Brain microvascular endothelial cell (primary cell): ENCODE data around the gene LYZL6.
A peak's percentile ranks its signal among the peaks of the same experiment; 100 is the strongest.
"Not testable (repeated sequence)": the region's sequence is repeated elsewhere in the genome, so short reads cannot be mapped to it uniquely, and the experiment has no call there.

ENCODE experiments used
- DNase-seq: peaks from one replicate; pipeline ENCODE4 v3.0.0-alpha.2; 2020
- H3K27ac ChIP-seq: fragments of 250-450 bp; sonication (Bioruptor Pico); 2 replicates; pipeline ENCODE4 v1.5.1; 2020; ENCODE audit warnings: mild to moderate bottlenecking, moderate library complexity
- H3K27me3 ChIP-seq: fragments of 250-450 bp; sonication (Bioruptor Pico); replicated peaks from 2 replicates; pipeline ENCODE4 v1.5.1; 2020; ENCODE audit warnings: mild to moderate bottlenecking
- H3K36me3 ChIP-seq: fragments of 250-450 bp; sonication (Bioruptor Pico); replicated peaks from 2 replicates; pipeline ENCODE4 v1.5.1; 2020; ENCODE audit warnings: mild to moderate bottlenecking
- H3K4me3 ChIP-seq: 2 replicates; pipeline ENCODE4 v1.5.1; 2011; ENCODE audit warnings: low read depth, mild to moderate bottlenecking, control low read depth, low read length, moderate library complexity
- in situ Hi-C: cut with HindIII; loops from 2 replicates; pipeline ENCODE4 v1.10.0; 2017; ENCODE audit warnings: low sequenced_read_pairs, low pct_ligation_motif_present
- TF ChIP-seq, protein P1 (sequence below): IDR thresholded peaks from 2 replicates; pipeline ENCODE4 v1.5.1; 2011; ENCODE audit warnings: low read depth, mild to moderate bottlenecking, moderate library complexity, low read length, control low read depth, inconsistent platforms; ENCODE audit errors: missing control alignments

The LYZL6 gene

DNA sequence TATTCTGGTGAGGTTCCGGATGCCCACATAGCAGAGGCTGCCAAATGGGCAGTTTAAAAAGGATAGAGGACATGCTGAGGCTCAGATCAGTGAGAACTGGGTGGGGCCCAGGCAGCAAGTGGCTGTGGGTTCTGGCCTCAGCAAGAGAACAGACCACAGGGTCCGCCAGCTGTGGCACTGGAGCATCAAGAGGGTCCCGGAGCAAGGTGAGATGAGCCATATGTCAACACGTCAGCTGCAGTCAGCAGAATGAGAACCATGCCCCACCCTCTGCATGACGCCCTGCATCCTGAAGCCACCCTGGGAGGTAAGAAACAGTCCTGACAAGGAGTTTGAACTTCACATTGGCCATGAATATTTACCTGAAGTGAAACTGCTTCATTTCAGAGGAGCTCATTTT, 43.2 kb downstream of the LYZL6 start:
- Histone ChIP-seq H3K27me3 (no peaks in the 10 kb centered on the region), H3K4me3 (no peak overlapping the region), H3K27ac (no peak overlapping the region), H3K36me3 (no peaks in the 10 kb centered on the region)
- TF ChIP-seq, protein P1, sequence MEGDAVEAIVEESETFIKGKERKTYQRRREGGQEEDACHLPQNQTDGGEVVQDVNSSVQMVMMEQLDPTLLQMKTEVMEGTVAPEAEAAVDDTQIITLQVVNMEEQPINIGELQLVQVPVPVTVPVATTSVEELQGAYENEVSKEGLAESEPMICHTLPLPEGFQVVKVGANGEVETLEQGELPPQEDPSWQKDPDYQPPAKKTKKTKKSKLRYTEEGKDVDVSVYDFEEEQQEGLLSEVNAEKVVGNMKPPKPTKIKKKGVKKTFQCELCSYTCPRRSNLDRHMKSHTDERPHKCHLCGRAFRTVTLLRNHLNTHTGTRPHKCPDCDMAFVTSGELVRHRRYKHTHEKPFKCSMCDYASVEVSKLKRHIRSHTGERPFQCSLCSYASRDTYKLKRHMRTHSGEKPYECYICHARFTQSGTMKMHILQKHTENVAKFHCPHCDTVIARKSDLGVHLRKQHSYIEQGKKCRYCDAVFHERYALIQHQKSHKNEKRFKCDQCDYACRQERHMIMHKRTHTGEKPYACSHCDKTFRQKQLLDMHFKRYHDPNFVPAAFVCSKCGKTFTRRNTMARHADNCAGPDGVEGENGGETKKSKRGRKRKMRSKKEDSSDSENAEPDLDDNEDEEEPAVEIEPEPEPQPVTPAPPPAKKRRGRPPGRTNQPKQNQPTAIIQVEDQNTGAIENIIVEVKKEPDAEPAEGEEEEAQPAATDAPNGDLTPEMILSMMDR = no peak
- in situ Hi-C loops = no loop called here
- DNase-seq = no peak

DNA sequence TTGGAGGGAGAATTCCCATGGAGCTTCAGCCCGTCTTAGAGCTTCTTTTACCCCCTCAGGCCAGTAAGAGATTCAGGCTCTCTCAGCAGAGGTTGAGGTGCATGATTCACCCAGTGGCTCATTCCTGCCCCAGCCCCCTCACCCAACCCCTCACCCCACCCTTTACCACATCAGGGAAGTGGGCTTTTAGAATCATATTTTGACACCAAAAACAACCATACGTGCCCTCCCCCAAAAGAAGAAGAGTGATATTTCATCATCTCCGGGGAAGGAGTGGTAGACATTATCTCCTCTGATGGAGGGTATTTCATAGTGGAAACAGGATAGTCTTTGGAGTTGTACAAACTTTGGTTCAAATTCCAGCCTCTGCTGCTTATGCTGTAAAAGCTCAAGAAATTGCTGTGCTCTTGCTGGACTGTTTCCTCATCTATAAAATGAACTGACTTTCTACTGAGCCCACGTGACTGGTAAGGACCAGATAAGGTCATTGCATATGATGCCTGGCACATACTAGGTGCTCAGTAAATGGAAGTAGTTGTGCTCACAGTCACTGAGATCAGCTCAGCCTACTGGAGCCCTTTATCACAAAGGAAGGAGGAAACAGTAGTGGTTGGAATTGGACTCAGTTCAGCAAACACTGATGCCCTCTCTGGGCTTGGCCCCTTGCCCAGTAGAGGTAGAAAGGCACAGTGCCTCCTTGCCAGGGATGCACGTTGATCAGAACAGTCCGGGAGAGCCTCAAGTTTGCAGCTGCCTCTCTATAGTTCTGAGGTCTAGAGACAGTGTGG, 45.0 kb downstream of the LYZL6 start:
- DNase-seq = no peak
- TF ChIP-seq, protein P1 = no peak
- Histone ChIP-seq H3K4me3 (no peak overlapping the region), H3K27me3 (no peaks in the 10 kb centered on the region), H3K27ac (no peak overlapping the region), H3K36me3 (no peaks in the 10 kb centered on the region)
- in situ Hi-C loops = no loop called here

- H3K27me3 ChIP-seq, H3K27ac ChIP-seq, H3K36me3 ChIP-seq, DNase-seq, H3K4me3 ChIP-seq, in situ Hi-C loops: not testable (repeated sequence)
Measured at GRCh38 chr17:35897772-35898171, 45.7 kb downstream of the LYZL6 start.

DNA sequence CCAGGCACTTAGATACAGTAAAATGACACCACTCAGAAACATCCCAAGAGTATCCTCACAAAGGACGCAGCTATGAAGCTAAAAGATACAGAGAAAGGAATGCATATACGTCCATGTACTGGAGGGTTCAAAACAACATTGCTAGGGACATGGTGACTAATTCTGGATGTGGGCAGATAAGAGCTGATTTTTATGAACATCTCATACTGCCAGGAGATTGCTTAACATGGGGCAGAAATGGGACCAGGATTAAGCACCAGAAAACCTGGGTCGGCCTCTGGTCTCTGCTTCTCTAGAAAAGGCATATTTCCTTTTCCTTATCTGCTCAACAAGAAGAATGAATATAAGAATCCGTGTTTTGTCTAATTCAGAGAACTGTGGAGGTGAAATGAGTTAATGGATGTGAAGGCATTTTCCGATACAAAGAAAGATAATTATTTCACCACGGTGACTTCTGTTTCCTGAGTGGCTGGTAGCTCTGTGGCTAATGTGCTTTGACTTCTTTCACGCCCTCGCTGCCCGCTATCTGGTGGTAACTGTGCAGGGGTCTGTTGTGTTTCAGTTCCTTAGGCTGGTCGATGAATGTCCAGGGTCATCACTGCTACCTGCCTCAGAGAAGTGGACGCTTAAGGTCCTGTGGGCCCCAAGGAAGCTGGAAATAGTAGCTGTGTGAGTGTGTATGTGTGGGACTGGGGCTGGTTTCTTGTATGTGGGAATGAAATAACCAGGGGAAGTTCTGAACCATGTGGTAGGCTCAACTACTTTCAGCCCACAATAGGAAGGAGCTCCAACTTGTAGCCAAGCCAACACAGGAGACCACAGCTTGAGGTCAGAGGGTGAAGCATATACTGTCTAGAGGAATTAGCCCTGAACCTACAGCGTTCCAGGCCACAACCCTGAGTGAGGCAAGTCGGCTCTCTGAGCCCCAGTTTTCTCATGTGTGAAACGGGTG, 47.6 kb downstream of the LYZL6 start:
- Histone ChIP-seq H3K4me3 (no peak overlapping the region), H3K27me3 (no peaks in the 10 kb centered on the region), H3K36me3 (no peaks in the 10 kb centered on the region), H3K27ac (peak overlapping the region; percentile 79)
- peak; percentile 92 for DNase-seq
- TF ChIP-seq, protein P1 = no peak
- in situ Hi-C loops = no loop called here

DNA sequence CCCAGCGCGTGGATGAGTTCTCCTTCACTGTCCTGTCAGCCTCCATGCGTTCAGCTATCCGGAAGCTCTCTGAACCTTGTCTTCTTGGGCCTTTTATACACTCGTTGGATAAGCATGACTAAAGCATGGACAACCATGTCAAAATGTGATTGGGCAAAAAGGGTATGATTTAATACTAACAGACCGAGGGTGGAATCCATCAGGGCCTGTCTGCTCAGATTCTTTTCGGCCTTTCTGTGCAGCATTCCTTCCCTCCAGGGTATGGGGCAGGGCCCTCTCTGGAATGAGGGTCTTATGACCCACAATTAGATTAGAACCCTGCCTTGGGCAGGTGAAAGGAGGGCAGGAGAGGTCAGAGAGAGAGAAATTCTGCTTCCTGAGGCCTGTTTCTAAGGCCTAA, 49.3 kb downstream of the LYZL6 start:
- no peaks in the 10 kb centered on the region for H3K36me3 ChIP-seq
- in situ Hi-C loops = no loop called here
- no peak overlapping the region for H3K4me3 ChIP-seq
- H3K27me3 ChIP-seq = no peaks in the 10 kb centered on the region
- TF ChIP-seq, protein P1 = no peak
- no peak overlapping the region for H3K27ac ChIP-seq
- DNase-seq = no peak

DNA sequence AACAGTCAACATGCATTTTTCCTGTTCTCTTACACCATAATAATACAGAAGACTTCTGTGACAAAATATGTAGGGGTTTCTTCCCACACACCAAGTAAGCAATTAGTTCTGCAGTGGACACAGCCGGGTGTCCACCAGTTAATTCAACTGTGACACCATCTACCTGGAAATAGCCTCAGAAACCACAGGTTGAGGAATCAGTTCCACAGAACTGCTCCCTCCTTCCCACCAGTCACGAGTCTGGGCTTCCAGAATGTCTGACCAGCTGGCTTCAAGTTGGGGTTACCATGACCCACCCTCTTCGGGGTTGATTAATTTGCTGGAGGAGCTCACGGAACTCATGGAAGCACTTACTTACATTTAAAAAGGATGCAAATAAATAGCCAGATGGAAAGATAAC, 49.8 kb downstream of the LYZL6 start:
- no peaks in the 10 kb centered on the region for H3K27me3 ChIP-seq
- TF ChIP-seq, protein P1 = no peak
- no peak overlapping the region for H3K27ac ChIP-seq
- H3K4me3 ChIP-seq = no peak overlapping the region
- DNase-seq = no peak
- no peaks in the 10 kb centered on the region for H3K36me3 ChIP-seq
- in situ Hi-C loops = no loop called here
